DOHH2 (cell line): ENCODE measurements around the gene NRXN3.

Source experiments
- EZH2phosphoT487 ChIP-seq: fragments of 200-600 bp; sonication (generic); IDR thresholded peaks from 2 replicates; pipeline ENCODE4 v1.6.1; 2017; ENCODE audit warnings: borderline replicate concordance, mild to moderate bottlenecking, antibody characterized with exemption, low read length, moderate library complexity, mixed read lengths
- TF ChIP-seq, protein P1 (sequence below): fragments of 200-600 bp; sonication (generic); IDR thresholded peaks from one replicate; pipeline ENCODE4 v1.5.1; 2014; ENCODE audit warnings: antibody characterized with exemption, mild to moderate bottlenecking, low read depth, low read length; ENCODE audit not compliant: poor library complexity, severe bottlenecking

GRCh38 chr14:79493081-79493645, 1323.0 kb downstream of the NRXN3 start:
- TF ChIP-seq, protein P1, sequence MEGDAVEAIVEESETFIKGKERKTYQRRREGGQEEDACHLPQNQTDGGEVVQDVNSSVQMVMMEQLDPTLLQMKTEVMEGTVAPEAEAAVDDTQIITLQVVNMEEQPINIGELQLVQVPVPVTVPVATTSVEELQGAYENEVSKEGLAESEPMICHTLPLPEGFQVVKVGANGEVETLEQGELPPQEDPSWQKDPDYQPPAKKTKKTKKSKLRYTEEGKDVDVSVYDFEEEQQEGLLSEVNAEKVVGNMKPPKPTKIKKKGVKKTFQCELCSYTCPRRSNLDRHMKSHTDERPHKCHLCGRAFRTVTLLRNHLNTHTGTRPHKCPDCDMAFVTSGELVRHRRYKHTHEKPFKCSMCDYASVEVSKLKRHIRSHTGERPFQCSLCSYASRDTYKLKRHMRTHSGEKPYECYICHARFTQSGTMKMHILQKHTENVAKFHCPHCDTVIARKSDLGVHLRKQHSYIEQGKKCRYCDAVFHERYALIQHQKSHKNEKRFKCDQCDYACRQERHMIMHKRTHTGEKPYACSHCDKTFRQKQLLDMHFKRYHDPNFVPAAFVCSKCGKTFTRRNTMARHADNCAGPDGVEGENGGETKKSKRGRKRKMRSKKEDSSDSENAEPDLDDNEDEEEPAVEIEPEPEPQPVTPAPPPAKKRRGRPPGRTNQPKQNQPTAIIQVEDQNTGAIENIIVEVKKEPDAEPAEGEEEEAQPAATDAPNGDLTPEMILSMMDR: no peak
- TF ChIP-seq EZH2phosphoT487: no peak
